ENCODE results near the gene MTRR.
"Not testable (repeated sequence)": the region's sequence is repeated elsewhere in the genome, so short reads cannot be mapped to it uniquely, and the experiment has no call there.

Gene MTRR

GRCh38 chr5:7886849-7887475 lies 18.0 kb downstream of the MTRR start:
- no peak overlapping the region for H3K27ac ChIP-seq
- DNase-seq (ENCODE audit: low read depth, low spot score) = no peak

GRCh38 chr5:7888901-7889300 lies 20.0 kb downstream of the MTRR start:
- no peak overlapping the region for H3K27ac ChIP-seq
- no peak for DNase-seq (ENCODE audit: low read depth, low spot score)

- no peak for DNase-seq (ENCODE audit: low read depth, low spot score)
- H3K27ac ChIP-seq = no peak overlapping the region
Observed at GRCh38 chr5:7894439-7894838, 25.5 kb downstream of the MTRR start.

GRCh38 chr5:7894860-7895259 lies 25.9 kb downstream of the MTRR start:
- DNase-seq (ENCODE audit: low read depth, low spot score) = no peak

GRCh38 chr5:7897014-7897600 lies 28.2 kb downstream of the MTRR start:
- no peak overlapping the region for H3K27ac ChIP-seq
- no peak for DNase-seq (ENCODE audit: low read depth, low spot score)

More at GRCh38 chr5:7894860-7895259, 25.9 kb downstream of the MTRR start:
- no peak overlapping the region for H3K27ac ChIP-seq

GRCh38 chr5:7902201-7902600 lies 33.3 kb downstream of the MTRR start:
- DNase-seq (ENCODE audit: low read depth, low spot score) = no peak
- H3K27ac ChIP-seq = no peak overlapping the region

GRCh38 chr5:7902666-7903625 lies 34.0 kb downstream of the MTRR start:
- no peak for DNase-seq (ENCODE audit: low read depth, low spot score)

GRCh38 chr5:7904170-7904569 lies 35.2 kb downstream of the MTRR start:
- no peak for DNase-seq (ENCODE audit: low read depth, low spot score)

More at GRCh38 chr5:7902666-7903625, 34.0 kb downstream of the MTRR start:
- H3K27ac ChIP-seq = no peak overlapping the region

GRCh38 chr5:7907612-7908011 lies 38.7 kb downstream of the MTRR start:
- DNase-seq (ENCODE audit: low read depth, low spot score) = no peak
- H3K27ac ChIP-seq = no peak overlapping the region

More at GRCh38 chr5:7904170-7904569, 35.2 kb downstream of the MTRR start:
- H3K27ac ChIP-seq = peak overlapping the region; percentile 7

GRCh38 chr5:7908317-7908716 lies 39.4 kb downstream of the MTRR start:
- no peak for DNase-seq (ENCODE audit: low read depth, low spot score)

GRCh38 chr5:7910738-7911428 lies 41.9 kb downstream of the MTRR start:
- DNase-seq (ENCODE audit: low read depth, low spot score) = no peak
- no peak overlapping the region for H3K27ac ChIP-seq

More at GRCh38 chr5:7908317-7908716, 39.4 kb downstream of the MTRR start:
- no peak overlapping the region for H3K27ac ChIP-seq

- H3K27ac ChIP-seq; DNase-seq (ENCODE audit: low read depth, low spot score): not testable (repeated sequence)
Observed at GRCh38 chr5:7911429-7911771, 42.5 kb downstream of the MTRR start.

- DNase-seq (ENCODE audit: low read depth, low spot score) = no peak
- H3K27ac ChIP-seq = peak overlapping the region; percentile 23
Observed at GRCh38 chr5:7916171-7916804, 47.3 kb downstream of the MTRR start.

GRCh38 chr5:7917130-7918123 lies 48.5 kb downstream of the MTRR start:
- no peak for DNase-seq (ENCODE audit: low read depth, low spot score)
- H3K27ac ChIP-seq = no peak overlapping the region

- DNase-seq (ENCODE audit: low read depth, low spot score) = no peak
- no peak overlapping the region for H3K27ac ChIP-seq
Observed at GRCh38 chr5:7925961-7926695, 57.2 kb downstream of the MTRR start.

GRCh38 chr5:7926720-7927119 lies 57.8 kb downstream of the MTRR start:
- H3K27ac ChIP-seq = no peak overlapping the region
- no peak for DNase-seq (ENCODE audit: low read depth, low spot score)

GRCh38 chr5:7927466-7928375 lies 58.8 kb downstream of the MTRR start:
- H3K27ac ChIP-seq = no peak overlapping the region
- DNase-seq (ENCODE audit: low read depth, low spot score) = no peak

Data from epithelial cell of prostate (primary cell).